Stomach smooth muscle (tissue), 2 donors: ENCODE data around the gene BCHE.

Source experiments
- H3K27ac ChIP-seq: one replicate; pipeline ENCODE4 v1.7.0; 2013; ENCODE audit warnings: mild to moderate bottlenecking, low read length, inconsistent platforms
- H3K27me3 ChIP-seq, 2 donors: one replicate each; pipeline ENCODE4 v1.7.0; 2013; ENCODE audit warnings: low read length in 2 of 2; ENCODE audit not compliant: insufficient read depth in 2 of 2, control insufficient read depth in 1 of 2
- H3K36me3 ChIP-seq, 2 donors: one replicate each; pipeline ENCODE4 v1.7.0; 2013; ENCODE audit warnings: low read length in 2 of 2; ENCODE audit not compliant: control insufficient read depth in 2 of 2, insufficient read depth in 2 of 2
- H3K4me1 ChIP-seq: one replicate; pipeline ENCODE4 v1.7.0; 2013; ENCODE audit warnings: low read length; ENCODE audit not compliant: control insufficient read depth, insufficient read depth
- H3K4me3 ChIP-seq, 2 donors: one replicate each; pipeline ENCODE4 v1.7.0; 2013; ENCODE audit warnings: low read length in 2 of 2
- H3K9ac ChIP-seq, 2 donors: one replicate each; pipeline ENCODE4 v1.7.0; 2013; ENCODE audit warnings: low read length in 2 of 2, mild to moderate bottlenecking in 1 of 2
- H3K9me3 ChIP-seq, 2 donors: one replicate each; pipeline ENCODE4 v1.7.0; 2013; ENCODE audit warnings: low read length in 2 of 2; ENCODE audit not compliant: control insufficient read depth in 2 of 2
- donor health status: healthy.
- donor health status: Pancreatic carcinoma.

Gene BCHE

DNA sequence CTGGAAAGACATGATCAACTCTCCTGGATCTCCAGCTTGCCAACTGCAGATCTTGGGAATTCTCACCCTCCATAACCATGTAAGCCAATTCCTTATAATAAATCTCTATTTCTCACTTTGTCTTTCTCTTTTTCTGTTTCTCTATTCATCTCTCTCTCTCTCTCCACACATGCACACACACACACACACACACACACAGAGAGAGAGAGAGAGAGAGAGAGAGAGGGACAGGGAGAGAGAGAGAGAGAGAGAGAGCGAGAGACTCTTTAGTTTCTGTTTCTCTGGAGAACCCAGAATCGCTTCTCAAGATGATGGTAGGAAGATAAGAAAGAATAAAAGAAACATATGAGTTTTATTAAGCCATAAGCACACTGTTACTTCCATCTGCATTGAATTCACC lies 111.9 kb downstream of the BCHE start:
- no peaks in the 10 kb centered on the region for H3K27me3 ChIP-seq
- H3K36me3 ChIP-seq = no peaks in the 10 kb centered on the region
- no peak overlapping the region for H3K4me3 ChIP-seq
- no peaks in the 10 kb centered on the region for H3K4me1 ChIP-seq
- H3K27ac ChIP-seq = no peak overlapping the region
- no peak overlapping the region for H3K9ac ChIP-seq
- H3K9me3 ChIP-seq = peaks cover 0 to 2% of the 10 kb centered on the region in 2 donors
